Suprapubic skin (tissue), 4 donors: ENCODE results near the gene SLC39A2. TPM values are rescaled to one million over a fixed set of nuclear protein-coding genes. Genes with fewer than 3 reads are reported as not detected.

ENCODE experiments used
- DNase-seq, 2 donors: peaks; one replicate each; pipeline ENCODE4 v3.0.0-alpha.2; 2019; ENCODE audit warnings: low spot score in 2 of 2
- H3K27ac ChIP-seq: fragments of 200-600 bp; sonication (generic); one replicate; pipeline ENCODE4 v1.5.1; 2019
- H3K27me3 ChIP-seq: fragments of 200-600 bp; sonication (generic); one replicate; pipeline ENCODE4 v1.5.1; 2019
- H3K36me3 ChIP-seq: fragments of 200-600 bp; sonication (generic); one replicate; pipeline ENCODE4 v1.5.1; 2019
- H3K4me1 ChIP-seq: fragments of 200-600 bp; sonication (generic); one replicate; pipeline ENCODE4 v1.5.1; 2019
- H3K4me3 ChIP-seq: fragments of 200-600 bp; sonication (generic); one replicate; pipeline ENCODE4 v1.5.1; 2019; ENCODE audit warnings: mild to moderate bottlenecking
- H3K9me3 ChIP-seq: fragments of 200-600 bp; sonication (generic); one replicate; pipeline ENCODE4 v1.5.1; 2019
- CTCF ChIP-seq, 2 donors: fragments of 200-600 bp in 1 of 2; fragments of 450-650 bp in 1 of 2; sonication (generic) in 1 of 2; IDR thresholded peaks; one replicate each; pipeline ENCODE4 v1.5.1; 2016 to 2019; ENCODE audit warnings: antibody characterized with exemption in 2 of 2, mild to moderate bottlenecking in 1 of 2, moderate library complexity in 1 of 2
- EP300 ChIP-seq: sonication (generic); formaldehyde crosslinking; IDR thresholded peaks from one replicate; pipeline ENCODE4 v1.6.1; 2017; ENCODE audit warnings: antibody characterized with exemption
- POLR2A ChIP-seq, 2 donors: fragments of 450-650 bp; IDR thresholded peaks; one replicate each; pipeline ENCODE4 v1.6.1; 2017; ENCODE audit warnings: antibody characterized with exemption in 2 of 2, mild to moderate bottlenecking in 2 of 2, moderate library complexity in 2 of 2
- POLR2AphosphoS5 ChIP-seq, 3 donors: sonication (generic); formaldehyde crosslinking; IDR thresholded peaks; one replicate each; pipeline ENCODE4 v1.6.1; 2017; ENCODE audit warnings: antibody characterized with exemption in 3 of 3
- WGBS: methylation state at CpG from one replicate; pipeline ENCODE4 v1.1.5; 2018; 5-methylcytosine and 5-hydroxymethylcytosine counted together
- total RNA-seq, 4 donors: library from RNA; depleted of rRNA; stranded (reverse); fragments of >200 nt; gene quantifications; one replicate each; pipeline ENCODE4 v1.1.0, GENCODE V29; 2016

Gene SLC39A2
- total RNA-seq, 4 donors from 2014 or later: 5.1 to 46.7 (median 33.7) TPM

DNA sequence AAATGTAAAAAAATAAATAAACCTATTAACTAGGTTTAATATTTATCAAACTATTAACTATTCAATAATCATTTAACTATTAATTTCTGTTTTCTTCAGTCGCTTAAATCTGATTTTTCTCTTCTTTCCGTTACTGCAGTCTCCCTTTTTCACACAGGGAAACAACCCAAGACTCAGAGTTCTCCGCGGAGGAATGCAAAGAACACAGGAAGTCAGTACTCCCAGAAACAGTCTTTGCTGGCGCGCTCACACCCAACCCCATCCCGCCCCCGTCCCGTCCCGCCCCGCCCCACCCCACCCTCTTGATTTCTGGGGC lies 9.7 kb upstream of the SLC39A2 start:
- no peak for DNase-seq
- TF ChIP-seq POLR2AphosphoS5 (IDR thresholded peaks at IDR 0.05) (no peak), POLR2A (IDR thresholded peaks at IDR 0.05) (no peak), CTCF (IDR thresholded peaks at IDR 0.05) (no peak), EP300 (no peak)
- Histone ChIP-seq H3K27ac (peak overlapping the region; percentile 89), H3K9me3 (no peaks in the 10 kb centered on the region), H3K4me3 (peak overlapping the region; percentile 78), H3K36me3 (peaks cover 23% of the 10 kb centered on the region), H3K4me1 (peaks cover 51% of the 10 kb centered on the region), H3K27me3 (no peaks in the 10 kb centered on the region)
- WGBS: under 1% methylated on average over 11 of the region's 11 CpGs

- peaks cover 51% of the 10 kb centered on the region for H3K4me1 ChIP-seq
- no peaks in the 10 kb centered on the region for H3K27me3 ChIP-seq
- TF ChIP-seq POLR2AphosphoS5 (IDR thresholded peaks at IDR 0.05) (peak in 1 of 3 donors; percentile 40), EP300 (no peak), CTCF (IDR thresholded peaks at IDR 0.05) (peak in 1 of 2 donors; percentile 13), POLR2A (IDR thresholded peaks at IDR 0.05) (peak in 1 of 2 donors; percentile 61)
- under 1% methylated on average over 24 of the region's 42 CpGs for WGBS
- no peaks in the 10 kb centered on the region for H3K9me3 ChIP-seq
- H3K36me3 ChIP-seq: peaks cover 29% of the 10 kb centered on the region
- peak within 1 kb of the TSS; percentile 89 for H3K27ac ChIP-seq
- peak; percentile 96 for DNase-seq
- peak within 1 kb of the TSS; percentile 78 for H3K4me3 ChIP-seq
Observed at GRCh38 chr14:20989787-20990600, 9.1 kb upstream of the SLC39A2 start, which contains the start of gene METTL17. TSS of gene METTL17 (plus strand) at chr14:20989980. CDS start at chr14:20990003, 23 bp downstream.

DNA sequence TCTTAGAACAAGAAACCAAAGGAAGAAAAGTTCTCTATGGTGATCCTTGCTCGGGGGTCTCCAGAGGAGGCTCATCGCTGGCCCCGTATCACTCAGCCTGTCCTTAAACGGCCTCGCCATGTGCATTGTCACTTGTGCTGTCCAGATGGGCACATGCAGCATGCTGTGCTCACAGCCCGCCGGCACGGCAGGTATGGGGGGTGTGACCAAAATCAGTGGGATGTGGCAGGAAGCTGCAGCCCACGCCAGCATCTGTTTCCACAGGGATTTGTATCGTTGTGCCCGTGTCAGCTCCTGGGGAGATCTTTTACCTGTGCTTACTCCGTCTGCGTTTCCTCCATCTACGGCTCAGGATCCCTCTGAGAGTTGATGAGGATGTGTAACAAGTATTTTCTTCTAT lies 2.6 kb upstream of the SLC39A2 start:
- H3K4me3 ChIP-seq: no peak overlapping the region
- no peaks in the 10 kb centered on the region for H3K9me3 ChIP-seq
- DNase-seq: no peak
- no peak for TF ChIP-seq EP300
- H3K4me1 ChIP-seq: peaks cover 42% of the 10 kb centered on the region
- 87% methylated on average over 14 of the region's 14 CpGs for WGBS
- peaks cover 54% of the 10 kb centered on the region for H3K36me3 ChIP-seq
- H3K27me3 ChIP-seq: no peaks in the 10 kb centered on the region
- H3K27ac ChIP-seq: no peak overlapping the region

DNA sequence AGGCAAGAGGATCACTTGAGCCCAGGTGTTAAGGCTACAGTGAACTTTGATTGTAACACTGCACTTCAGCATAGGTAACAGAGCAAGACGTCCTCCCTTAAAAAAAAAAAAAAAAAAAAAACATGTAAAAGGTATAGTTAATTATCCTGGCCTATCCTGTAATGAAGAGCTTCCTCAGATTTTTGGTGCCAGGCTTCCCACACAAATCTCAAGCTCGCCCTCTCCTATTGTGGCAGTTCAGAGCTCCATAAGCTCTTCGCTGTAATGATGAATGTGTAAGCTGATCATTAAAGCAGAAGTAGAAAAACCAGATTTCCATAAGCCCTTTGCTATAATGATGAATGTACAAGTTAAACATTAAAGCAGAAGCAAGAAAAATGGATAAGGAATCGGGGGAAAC lies 2.0 kb upstream of the SLC39A2 start:
- Histone ChIP-seq H3K27ac (peak overlapping the region; percentile 87), H3K4me1 (peaks cover 36% of the 10 kb centered on the region), H3K9me3 (no peaks in the 10 kb centered on the region), H3K36me3 (peaks cover 54% of the 10 kb centered on the region), H3K27me3 (no peaks in the 10 kb centered on the region), H3K4me3 (no peak overlapping the region)
- no peak for TF ChIP-seq EP300
- TF ChIP-seq POLR2AphosphoS5 (IDR thresholded peaks at IDR 0.05): no peak
- no peak for TF ChIP-seq POLR2A (IDR thresholded peaks at IDR 0.05)
- TF ChIP-seq CTCF (IDR thresholded peaks at IDR 0.05): no peak
- DNase-seq: no peak
- WGBS: 59% methylated on average over 4 of the region's 4 CpGs

GRCh38 chr14:20997564-20997963 lies 1.5 kb upstream of the SLC39A2 start:
- Histone ChIP-seq H3K9me3 (no peaks in the 10 kb centered on the region), H3K27ac (peak overlapping the region; percentile 87), H3K27me3 (no peaks in the 10 kb centered on the region), H3K4me1 (peaks cover 34% of the 10 kb centered on the region), H3K4me3 (peak overlapping the region; percentile 23), H3K36me3 (peaks cover 49% of the 10 kb centered on the region)
- WGBS: 64% methylated on average over 6 of the region's 6 CpGs
- DNase-seq: no peak
- no peak for TF ChIP-seq POLR2A (IDR thresholded peaks at IDR 0.05)
- no peak for TF ChIP-seq CTCF (IDR thresholded peaks at IDR 0.05)
- TF ChIP-seq EP300: no peak
- TF ChIP-seq POLR2AphosphoS5 (IDR thresholded peaks at IDR 0.05): no peak
